Lower leg skin (tissue), 4 donors: ENCODE data around the gene IL11RA. TPM values are rescaled to one million over a fixed set of nuclear protein-coding genes. Genes with fewer than 3 reads are reported as not detected.

Source experiments
- DNase-seq, 2 donors: peaks; one replicate each; pipeline ENCODE4 v3.0.0-alpha.2; 2019; ENCODE audit warnings: low spot score in 2 of 2
- H3K4me3 ChIP-seq: fragments of 200-600 bp; sonication (generic); 2 replicates; pipeline ENCODE4 v1.5.1; 2017; ENCODE audit warnings: mild to moderate bottlenecking, low read depth; ENCODE audit not compliant: poor library complexity, severe bottlenecking
- CTCF ChIP-seq, 3 donors: fragments of 450-650 bp; IDR thresholded peaks; one replicate each; pipeline ENCODE4 v1.5.1; 2016; ENCODE audit warnings: antibody characterized with exemption in 3 of 3, mild to moderate bottlenecking in 3 of 3, moderate library complexity in 2 of 3
- POLR2A ChIP-seq, 2 donors: fragments of 450-650 bp; IDR thresholded peaks; one replicate each; pipeline ENCODE4 v1.6.1; 2016 to 2017; ENCODE audit warnings: antibody characterized with exemption in 2 of 2, mild to moderate bottlenecking in 1 of 2, moderate library complexity in 1 of 2
- WGBS, 2 donors: methylation state at CpG; one replicate each; pipeline ENCODE4 v1.1.5; 2018; 5-methylcytosine and 5-hydroxymethylcytosine counted together
- intact Hi-C: fragments of 100-400 bp; cut with DNase I; formaldehyde crosslinking; loops from one replicate; pipeline ENCODE4 v1.15.0; 2023; ENCODE audit warnings: low total_unique reads
- total RNA-seq, 4 donors: library from RNA; depleted of rRNA; stranded (reverse); fragments of >200 nt; gene quantifications; one replicate each; pipeline ENCODE4 v1.1.0, GENCODE V29; 2016

Gene IL11RA
- total RNA-seq, 4 donors from 2014 or later = 27.7 to 37.7 (median 29.9) TPM

GRCh38 chr9:34628656-34629490 is 23.1 kb upstream of the IL11RA start, which contains the start of gene ARID3C:
TSS of gene ARID3C (minus strand) at chr9:34629066. CDS start at chr9:34628014, 1,052 bp downstream.
- WGBS, 2 donors = 2% methylated on average over 34 to 60 of the region's 69 CpGs
- TF ChIP-seq CTCF (IDR thresholded peaks at IDR 0.05) (no peak), POLR2A (IDR thresholded peaks at IDR 0.05) (no peak)
- intact Hi-C loops = no loop called here
- H3K4me3 ChIP-seq = no peak within 1 kb of the TSS
- DNase-seq = no peak

- intact Hi-C loops = no loop called here
- TF ChIP-seq CTCF (IDR thresholded peaks at IDR 0.05) (no peak), POLR2A (IDR thresholded peaks at IDR 0.05) (no peak)
- DNase-seq = no peak
- 28 to 40% methylated on average over 4 to 5 of the region's 5 CpGs for WGBS, 2 donors
- no peak overlapping the region for H3K4me3 ChIP-seq
Observed at GRCh38 chr9:34629491-34629808, 22.5 kb upstream of the IL11RA start.

- WGBS, 2 donors = 41 to 42% methylated on average over 5 of the region's 5 CpGs
- H3K4me3 ChIP-seq = no peak overlapping the region
- no peak for TF ChIP-seq CTCF (IDR thresholded peaks at IDR 0.05)
- no peak for TF ChIP-seq POLR2A (IDR thresholded peaks at IDR 0.05)
- intact Hi-C loops = loop anchor here (10.0 kb wide), 1 partner anchor 74 kb away; no protein-coding TSS in a partner anchor
- DNase-seq = no peak
Observed at GRCh38 chr9:34630402-34631154, 21.4 kb upstream of the IL11RA start.

- intact Hi-C loops = loop anchor here (10.0 kb wide), 1 partner anchor 72 kb away; no protein-coding TSS in a partner anchor
- TF ChIP-seq CTCF (IDR thresholded peaks at IDR 0.05) (no peak), POLR2A (IDR thresholded peaks at IDR 0.05) (no peak)
- WGBS, 2 donors = 57 to 67% methylated on average over 5 of the region's 5 CpGs
- no peak overlapping the region for H3K4me3 ChIP-seq
- DNase-seq = no peak
Observed at GRCh38 chr9:34633166-34633565, 18.8 kb upstream of the IL11RA start.

GRCh38 chr9:34633851-34634550 is 18.0 kb upstream of the IL11RA start:
- no peak for DNase-seq

More at GRCh38 chr9:34633851-34634550, 18.0 kb upstream of the IL11RA start:
- peak in 1 of 3 donors; percentile 76 for TF ChIP-seq CTCF (IDR thresholded peaks at IDR 0.05)
- no peak for TF ChIP-seq POLR2A (IDR thresholded peaks at IDR 0.05)
- intact Hi-C loops = loop anchor here (10.0 kb wide), 1 partner anchor 71 kb away; no protein-coding TSS in a partner anchor
- 13 to 25% methylated on average over 3 of the region's 3 CpGs for WGBS, 2 donors
- no peak overlapping the region for H3K4me3 ChIP-seq
